ENCODE measurements around the gene THOC6.

The THOC6 gene

GRCh38 chr16:3014971-3015370 lies 8.9 kb upstream of the THOC6 start:
- TF ChIP-seq CTCF (IDR thresholded peaks at IDR 0.05; ENCODE audit: poor library complexity, severe bottlenecking) = no peak
- DNase-seq (ENCODE audit: low spot score) (no peak), ATAC-seq (ENCODE audit: low read depth) (no peak)
- Histone ChIP-seq H3K27ac (ENCODE audit: poor library complexity, severe bottlenecking) (no peak overlapping the region), H3K36me3 (ENCODE audit: low read depth) (no peaks in the 10 kb centered on the region), H3K27me3 (ENCODE audit: insufficient read depth, poor library complexity, severe bottlenecking) (no peaks in the 10 kb centered on the region), H3K9me3 (ENCODE audit: severe bottlenecking) (no peaks in the 10 kb centered on the region), H3K4me3 (ENCODE audit: severe bottlenecking) (no peak overlapping the region), H3K4me1 (ENCODE audit: insufficient read depth, poor library complexity, severe bottlenecking) (peaks cover 10% of the 10 kb centered on the region)

GRCh38 chr16:3015865-3016521 lies 7.8 kb upstream of the THOC6 start:
- H3K9me3 ChIP-seq (ENCODE audit: severe bottlenecking) = no peaks in the 10 kb centered on the region
- H3K36me3 ChIP-seq (ENCODE audit: low read depth) = peaks cover 4% of the 10 kb centered on the region; the same call in 1 of the 2 replicates
- no peaks in the 10 kb centered on the region for H3K27me3 ChIP-seq (ENCODE audit: insufficient read depth, poor library complexity, severe bottlenecking)
- no peak overlapping the region for H3K4me3 ChIP-seq (ENCODE audit: severe bottlenecking)
- ATAC-seq (ENCODE audit: low read depth) (no peak), DNase-seq (ENCODE audit: low spot score) (no peak)
- peaks cover 7% of the 10 kb centered on the region for H3K4me1 ChIP-seq (ENCODE audit: insufficient read depth, poor library complexity, severe bottlenecking)
- no peak overlapping the region for H3K27ac ChIP-seq (ENCODE audit: poor library complexity, severe bottlenecking)
- no peak for TF ChIP-seq CTCF (IDR thresholded peaks at IDR 0.05; ENCODE audit: poor library complexity, severe bottlenecking)

- Histone ChIP-seq H3K4me3 (ENCODE audit: severe bottlenecking) (no peak overlapping the region), H3K4me1 (ENCODE audit: insufficient read depth, poor library complexity, severe bottlenecking) (peaks cover 7% of the 10 kb centered on the region), H3K27me3 (ENCODE audit: insufficient read depth, poor library complexity, severe bottlenecking) (no peaks in the 10 kb centered on the region), H3K9me3 (ENCODE audit: severe bottlenecking) (no peaks in the 10 kb centered on the region), H3K27ac (ENCODE audit: poor library complexity, severe bottlenecking) (no peak overlapping the region), H3K36me3 (ENCODE audit: low read depth) (peaks cover 17% of the 10 kb centered on the region)
- ATAC-seq (ENCODE audit: low read depth) = no peak
- no peak for DNase-seq (ENCODE audit: low spot score)
- TF ChIP-seq CTCF (IDR thresholded peaks at IDR 0.05; ENCODE audit: poor library complexity, severe bottlenecking) = no peak
These were observed 6.5 kb upstream of the THOC6 start for GRCh38 chr16:3017344-3017743.

GRCh38 chr16:3017794-3018506 lies 5.9 kb upstream of the THOC6 start, which contains the start of gene CLDN6:
CLDN6 (minus strand) TSS chr16:3018183; CDS start chr16:3016021, 2,162 bp downstream.
- Histone ChIP-seq H3K9me3 (ENCODE audit: severe bottlenecking) (no peaks in the 10 kb centered on the region), H3K36me3 (ENCODE audit: low read depth) (peaks cover 23% of the 10 kb centered on the region), H3K4me3 (ENCODE audit: severe bottlenecking) (no peak within 1 kb of the TSS), H3K27me3 (ENCODE audit: insufficient read depth, poor library complexity, severe bottlenecking) (no peaks in the 10 kb centered on the region), H3K4me1 (ENCODE audit: insufficient read depth, poor library complexity, severe bottlenecking) (peaks cover 9% of the 10 kb centered on the region), H3K27ac (ENCODE audit: poor library complexity, severe bottlenecking) (no peak within 1 kb of the TSS)
- DNase-seq (ENCODE audit: low spot score) = no peak
- no peak for TF ChIP-seq CTCF (IDR thresholded peaks at IDR 0.05; ENCODE audit: poor library complexity, severe bottlenecking)
- no peak for ATAC-seq (ENCODE audit: low read depth)
